Smooth muscle cell (in vitro differentiated cells): ENCODE data around the gene SEPHS2. TPM values are rescaled to one million over a fixed set of nuclear protein-coding genes. Genes with fewer than 3 reads are reported as not detected.

ENCODE experiments used
- DNase-seq: peaks from one replicate; lab custom pipeline; 2025; ENCODE audit not compliant: unreplicated experiment; lab: John Stamatoyannopoulos, UW
- H2AFZ ChIP-seq: fragments of 200-600 bp; sonication (generic); 2 replicates; pipeline ENCODE4 v1.6.0; 2016; ENCODE audit warnings: antibody characterized with exemption, low read depth, mild to moderate bottlenecking
- H3F3A ChIP-seq: fragments of 200-600 bp; sonication (generic); 2 replicates; pipeline ENCODE4 v1.6.0; 2017; ENCODE audit warnings: antibody characterized with exemption, low read depth
- H3K27ac ChIP-seq: fragments of 200-600 bp; sonication (generic); 2 replicates; pipeline ENCODE4 v1.5.1; 2016; ENCODE audit warnings: low read depth, mild to moderate bottlenecking
- H3K27me3 ChIP-seq: fragments of 200-600 bp; sonication (generic); 2 replicates; pipeline ENCODE4 v1.6.1; 2016; ENCODE audit warnings: low read depth, mild to moderate bottlenecking
- H3K36me3 ChIP-seq: fragments of 200-600 bp; sonication (generic); 2 replicates; pipeline ENCODE4 v1.5.1; 2016; ENCODE audit warnings: low read depth
- H3K4me1 ChIP-seq: fragments of 200-600 bp; sonication (generic); 2 replicates; pipeline ENCODE4 v1.5.1; 2016; ENCODE audit warnings: low read depth
- H3K4me2 ChIP-seq: fragments of 200-600 bp; sonication (generic); 2 replicates; pipeline ENCODE4 v1.6.0; 2016; ENCODE audit warnings: mild to moderate bottlenecking
- H3K4me3 ChIP-seq: fragments of 200-600 bp; sonication (generic); 2 replicates; pipeline ENCODE4 v1.5.1; 2016; ENCODE audit warnings: mild to moderate bottlenecking
- H3K79me2 ChIP-seq: fragments of 200-600 bp; sonication (generic); 2 replicates; pipeline ENCODE4 v1.6.0; 2016; ENCODE audit warnings: low read depth, mild to moderate bottlenecking
- H3K9ac ChIP-seq: fragments of 200-600 bp; sonication (generic); 2 replicates; pipeline ENCODE4 v1.6.0; 2016; ENCODE audit warnings: low read depth
- H3K9me3 ChIP-seq: fragments of 200-600 bp; sonication (generic); replicated peaks from 2 replicates; pipeline ENCODE4 v1.5.1; 2016; ENCODE audit warnings: low read depth
- H4K20me1 ChIP-seq: fragments of 200-600 bp; sonication (generic); 2 replicates; pipeline ENCODE4 v1.6.0; 2016; ENCODE audit warnings: low read depth
- WGBS: methylation state at CpG from one replicate; pipeline ENCODE4 v1.1.7; 2016; ENCODE audit warnings: low lambda C conversion rate; 5-methylcytosine and 5-hydroxymethylcytosine counted together
- polyA plus RNA-seq: library from polyadenylated mRNA; unstranded; fragments of >200 nt; fragmentation: Nextera tagmentation; extraction: Ambion mirVana; gene quantifications from 2 replicates; pipeline ENCODE4 v1.2.1, GENCODE V29; 2016
- total RNA-seq: library from RNA; depleted of rRNA; stranded (reverse); fragments of >200 nt; gene quantifications from 2 replicates; pipeline ENCODE4 v1.2.3, GENCODE V29; 2014
- TF ChIP-seq, protein P1 (sequence below): fragments of 200-600 bp; sonication (generic); IDR thresholded peaks from 2 replicates; pipeline ENCODE4 v1.5.1; 2017; ENCODE audit warnings: borderline replicate concordance, mild to moderate bottlenecking, antibody characterized with exemption; ENCODE audit not compliant: insufficient read depth, poor library complexity, severe bottlenecking

SEPHS2 gene
- total and polyA plus RNA-seq, 2 experiments from 2014 or later, result 12.1 to 26.4 TPM

DNA sequence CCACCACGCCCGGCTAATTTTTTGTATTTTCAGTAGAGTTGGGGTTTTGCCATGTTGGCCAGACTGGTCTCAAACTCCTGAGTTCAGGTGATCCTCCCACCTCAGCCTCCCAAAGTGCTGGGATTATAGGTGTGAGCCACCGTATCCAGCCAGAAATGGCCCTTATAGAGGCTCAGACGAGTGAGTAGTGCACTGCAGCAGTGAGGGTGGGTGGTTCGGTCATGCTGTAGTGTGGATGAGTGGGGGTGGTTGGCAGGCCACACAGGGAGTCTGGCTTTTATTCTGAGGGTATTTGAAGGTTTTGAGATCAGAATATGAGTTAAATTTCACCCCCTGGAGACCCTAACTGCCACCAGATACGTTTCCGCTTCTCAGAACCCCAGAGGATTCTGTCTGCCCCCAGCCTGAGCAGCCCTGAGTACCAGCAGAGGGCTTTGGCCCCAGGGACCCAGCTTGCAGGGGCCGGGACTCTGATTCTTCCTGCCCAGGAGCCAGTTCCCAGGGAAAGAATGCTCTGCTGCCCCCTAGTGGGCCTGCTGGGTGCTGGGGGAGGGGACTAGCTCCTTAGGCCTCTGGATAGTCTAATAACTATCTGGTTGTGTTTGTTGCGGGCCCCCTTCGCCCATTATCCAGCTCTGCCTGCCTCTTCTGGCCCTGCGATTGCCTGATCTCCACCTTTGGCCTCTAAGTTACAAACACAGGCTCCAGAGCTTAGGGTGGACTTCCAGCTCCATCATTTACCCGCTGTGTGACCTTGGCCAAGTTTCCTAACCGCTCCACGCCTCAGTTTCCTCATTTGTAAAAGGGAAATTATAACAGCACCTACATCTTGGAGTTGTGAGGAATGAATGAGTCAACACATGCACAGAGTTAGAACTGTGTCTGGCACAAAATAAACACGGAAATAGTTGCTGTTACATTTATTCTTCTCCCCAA lies 36.3 kb downstream of the SEPHS2 start:
- Histone ChIP-seq H3F3A (peaks cover 10% of the 10 kb centered on the region), H3K36me3 (no peaks in the 10 kb centered on the region), H3K9me3 (no peaks in the 10 kb centered on the region), H3K27me3 (no peaks in the 10 kb centered on the region), H3K4me3 (no peak overlapping the region), H2AFZ (no peak overlapping the region), H3K9ac (no peak overlapping the region), H3K4me1 (peaks cover 6% of the 10 kb centered on the region), H3K79me2 (peaks cover 16% of the 10 kb centered on the region), H3K4me2 (peak overlapping the region; percentile 84), H3K27ac (no peak overlapping the region), H4K20me1 (peaks cover 12% of the 10 kb centered on the region)
- TF ChIP-seq, protein P1, sequence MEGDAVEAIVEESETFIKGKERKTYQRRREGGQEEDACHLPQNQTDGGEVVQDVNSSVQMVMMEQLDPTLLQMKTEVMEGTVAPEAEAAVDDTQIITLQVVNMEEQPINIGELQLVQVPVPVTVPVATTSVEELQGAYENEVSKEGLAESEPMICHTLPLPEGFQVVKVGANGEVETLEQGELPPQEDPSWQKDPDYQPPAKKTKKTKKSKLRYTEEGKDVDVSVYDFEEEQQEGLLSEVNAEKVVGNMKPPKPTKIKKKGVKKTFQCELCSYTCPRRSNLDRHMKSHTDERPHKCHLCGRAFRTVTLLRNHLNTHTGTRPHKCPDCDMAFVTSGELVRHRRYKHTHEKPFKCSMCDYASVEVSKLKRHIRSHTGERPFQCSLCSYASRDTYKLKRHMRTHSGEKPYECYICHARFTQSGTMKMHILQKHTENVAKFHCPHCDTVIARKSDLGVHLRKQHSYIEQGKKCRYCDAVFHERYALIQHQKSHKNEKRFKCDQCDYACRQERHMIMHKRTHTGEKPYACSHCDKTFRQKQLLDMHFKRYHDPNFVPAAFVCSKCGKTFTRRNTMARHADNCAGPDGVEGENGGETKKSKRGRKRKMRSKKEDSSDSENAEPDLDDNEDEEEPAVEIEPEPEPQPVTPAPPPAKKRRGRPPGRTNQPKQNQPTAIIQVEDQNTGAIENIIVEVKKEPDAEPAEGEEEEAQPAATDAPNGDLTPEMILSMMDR, result peak; percentile 94
- DNase-seq, result peak; percentile 82
- 56% methylated on average over 15 of the region's 15 CpGs for WGBS

GRCh38 chr16:30407804-30408534 lies 37.7 kb downstream of the SEPHS2 start:
- peak overlapping the region; percentile 77 for H3K9ac ChIP-seq
- 32% methylated on average over 9 of the region's 19 CpGs for WGBS
- no peak for DNase-seq
- peaks cover 16% of the 10 kb centered on the region for H3K79me2 ChIP-seq
- H3K27me3 ChIP-seq, result no peaks in the 10 kb centered on the region
- peaks cover 6% of the 10 kb centered on the region for H3K4me1 ChIP-seq
- H3K36me3 ChIP-seq, result no peaks in the 10 kb centered on the region
- no peaks in the 10 kb centered on the region for H3K9me3 ChIP-seq
- H4K20me1 ChIP-seq, result peaks cover 5% of the 10 kb centered on the region
- peaks cover 10% of the 10 kb centered on the region for H3F3A ChIP-seq
- H2AFZ ChIP-seq, result peak overlapping the region; percentile 82
- H3K4me3 ChIP-seq, result peak overlapping the region; percentile 80
- H3K4me2 ChIP-seq, result peak overlapping the region; percentile 84
- TF ChIP-seq, protein P1, result no peak
- peak overlapping the region; percentile 84 for H3K27ac ChIP-seq

- under 1% methylated on average over 42 of the region's 65 CpGs for WGBS
- DNase-seq, result peak; percentile 94
- H3K27me3 ChIP-seq, result no peaks in the 10 kb centered on the region
Measured at GRCh38 chr16:30407102-30407803, 38.4 kb downstream of the SEPHS2 start, which contains the start of gene ZNF771. Gene ZNF771 (plus strand): TSS chr16:30407606. CDS start chr16:30408054, 448 bp downstream.

More at GRCh38 chr16:30407102-30407803, 38.4 kb downstream of the SEPHS2 start, which contains the start of gene ZNF771:
- H3K9me3 ChIP-seq, result no peaks in the 10 kb centered on the region
- H3K9ac ChIP-seq, result peak within 1 kb of the TSS; percentile 77
- H3K4me2 ChIP-seq, result peak within 1 kb of the TSS; percentile 84
- peak within 1 kb of the TSS; percentile 80 for H3K4me3 ChIP-seq
- TF ChIP-seq, protein P1, result no peak
- peaks cover 10% of the 10 kb centered on the region for H3F3A ChIP-seq
- H3K4me1 ChIP-seq, result peaks cover 6% of the 10 kb centered on the region
- H2AFZ ChIP-seq, result peak within 1 kb of the TSS; percentile 82
- H3K79me2 ChIP-seq, result peaks cover 15% of the 10 kb centered on the region
- peak within 1 kb of the TSS; percentile 84 for H3K27ac ChIP-seq
- H4K20me1 ChIP-seq, result peaks cover 5% of the 10 kb centered on the region
- H3K36me3 ChIP-seq, result no peaks in the 10 kb centered on the region
